AG10803 (cell line): ENCODE data around the gene TCP1.

Experiments
- DNase-seq: peaks from one replicate; pipeline ENCODE4 v3.0.0; 2010; ENCODE audit warnings: low read depth
- H3K4me3 ChIP-seq: 2 replicates; pipeline ENCODE4 v1.5.1; 2011; ENCODE audit warnings: mild to moderate bottlenecking, low read length, control low read depth
- TF ChIP-seq, protein P1 (sequence below): conservative IDR thresholded peaks from 2 replicates; pipeline ENCODE4 v1.5.1; 2011; ENCODE audit warnings: mild to moderate bottlenecking, low read length, control low read depth, inconsistent platforms

Gene TCP1

DNA sequence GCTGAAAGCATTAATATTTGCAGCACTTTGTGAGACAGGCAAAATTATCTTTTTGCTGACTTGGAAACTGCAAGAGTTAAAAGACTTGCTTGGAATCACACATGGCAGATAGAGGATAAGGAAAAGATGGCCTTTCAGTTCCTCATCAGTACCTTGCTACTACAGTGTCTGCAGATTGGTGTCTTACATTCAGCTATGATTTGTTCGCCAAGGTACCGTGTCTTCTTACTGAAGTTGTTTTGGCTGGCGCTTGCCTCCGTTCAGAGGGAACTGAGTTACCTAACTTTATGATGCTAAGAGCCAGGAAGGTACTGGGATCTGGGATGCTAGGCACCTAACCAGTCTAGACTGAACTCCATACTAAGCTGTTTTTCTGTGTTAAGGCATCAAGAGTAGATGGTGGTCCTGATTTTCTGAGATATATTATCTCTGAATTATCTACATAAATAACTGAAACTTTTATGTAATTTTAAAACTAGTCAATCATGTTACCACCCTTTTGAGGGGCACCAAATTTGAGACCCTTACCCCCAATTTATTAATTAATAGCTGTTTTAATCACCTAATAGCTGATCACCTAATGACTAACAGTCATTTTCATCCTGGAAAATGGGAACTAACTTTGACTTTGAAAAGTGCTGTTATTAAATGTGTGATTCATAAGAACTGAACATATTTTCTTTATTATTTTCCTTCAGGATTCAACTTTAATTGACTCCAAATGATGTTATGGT, 59.6 kb downstream of the TCP1 start:
- peak; percentile 12 for DNase-seq
- peak overlapping the region; percentile 71 for H3K4me3 ChIP-seq
- TF ChIP-seq, protein P1, sequence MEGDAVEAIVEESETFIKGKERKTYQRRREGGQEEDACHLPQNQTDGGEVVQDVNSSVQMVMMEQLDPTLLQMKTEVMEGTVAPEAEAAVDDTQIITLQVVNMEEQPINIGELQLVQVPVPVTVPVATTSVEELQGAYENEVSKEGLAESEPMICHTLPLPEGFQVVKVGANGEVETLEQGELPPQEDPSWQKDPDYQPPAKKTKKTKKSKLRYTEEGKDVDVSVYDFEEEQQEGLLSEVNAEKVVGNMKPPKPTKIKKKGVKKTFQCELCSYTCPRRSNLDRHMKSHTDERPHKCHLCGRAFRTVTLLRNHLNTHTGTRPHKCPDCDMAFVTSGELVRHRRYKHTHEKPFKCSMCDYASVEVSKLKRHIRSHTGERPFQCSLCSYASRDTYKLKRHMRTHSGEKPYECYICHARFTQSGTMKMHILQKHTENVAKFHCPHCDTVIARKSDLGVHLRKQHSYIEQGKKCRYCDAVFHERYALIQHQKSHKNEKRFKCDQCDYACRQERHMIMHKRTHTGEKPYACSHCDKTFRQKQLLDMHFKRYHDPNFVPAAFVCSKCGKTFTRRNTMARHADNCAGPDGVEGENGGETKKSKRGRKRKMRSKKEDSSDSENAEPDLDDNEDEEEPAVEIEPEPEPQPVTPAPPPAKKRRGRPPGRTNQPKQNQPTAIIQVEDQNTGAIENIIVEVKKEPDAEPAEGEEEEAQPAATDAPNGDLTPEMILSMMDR = no peak

- TF ChIP-seq, protein P1 = no peak
- no peak for DNase-seq
- peak overlapping the region; percentile 71 for H3K4me3 ChIP-seq
These were observed 60.9 kb downstream of the TCP1 start for GRCh38 chr6:159728531-159728964.
